ENCODE data around the gene MS4A18.
A peak's percentile ranks its signal among the peaks of the same experiment; 100 is the strongest.

Gene MS4A18

DNA sequence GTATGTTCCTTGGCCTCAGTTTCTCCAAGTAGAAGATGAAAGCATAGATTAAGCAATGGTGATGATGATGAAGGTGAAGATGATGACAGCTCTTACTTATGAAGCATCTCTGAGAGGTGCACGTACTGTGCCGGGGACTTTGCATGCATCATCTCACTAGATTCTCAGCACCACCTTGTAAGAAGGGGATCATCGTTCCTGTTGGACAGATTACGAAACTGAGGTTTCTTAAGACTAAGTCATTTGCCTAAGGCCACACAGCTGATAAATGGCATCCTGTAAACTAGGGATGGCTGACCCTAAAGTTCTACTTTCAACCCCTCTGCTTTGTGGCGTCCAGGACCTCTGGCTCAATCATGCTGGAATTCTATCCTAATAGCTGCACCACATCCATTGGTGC lies 40.8 kb downstream of the MS4A18 start:
- DNase-seq, result no peak
- no peaks in the 10 kb centered on the region for H3K4me1 Mint-ChIP-seq
- H3K36me3 Mint-ChIP-seq, result no peaks in the 10 kb centered on the region
- no peak overlapping the region for H3K4me3 Mint-ChIP-seq
- H3K27ac Mint-ChIP-seq, result no peak overlapping the region
- peaks cover 24% of the 10 kb centered on the region for H3K27me3 Mint-ChIP-seq
- CTCF ChIA-PET, result interaction anchor here (0.6 to 2.4 kb wide), 10 partner anchors 10 to 410 kb away, joined by 3 to 14 read pairs (median 3); no protein-coding TSS in a partner anchor
- H3K9me3 Mint-ChIP-seq, result no peaks in the 10 kb centered on the region

GRCh38 chr11:60766547-60766946 lies 42.0 kb downstream of the MS4A18 start:
- Mint-ChIP-seq H3K36me3 (no peaks in the 10 kb centered on the region), H3K9me3 (no peaks in the 10 kb centered on the region), H3K27ac (no peak overlapping the region), H3K4me1 (no peaks in the 10 kb centered on the region), H3K27me3 (peaks cover 24% of the 10 kb centered on the region), H3K4me3 (no peak overlapping the region)
- CTCF ChIA-PET, result interaction anchor here (1.0 kb wide), 1 partner anchor 8 kb away, joined by 3 read pairs; no protein-coding TSS in a partner anchor
- DNase-seq, result no peak

GRCh38 chr11:60767388-60767811 lies 42.9 kb downstream of the MS4A18 start:
- Mint-ChIP-seq H3K36me3 (no peaks in the 10 kb centered on the region), H3K27ac (no peak overlapping the region), H3K4me1 (no peaks in the 10 kb centered on the region), H3K27me3 (peaks cover 24% of the 10 kb centered on the region), H3K4me3 (no peak overlapping the region), H3K9me3 (no peaks in the 10 kb centered on the region)
- DNase-seq, result peak; percentile 37
- CTCF ChIA-PET, result interaction anchor here (1.0 to 2.7 kb wide), 2 partner anchors 9 to 11 kb away, joined by 3 to 9 read pairs; no protein-coding TSS in a partner anchor

- Mint-ChIP-seq H3K27ac (no peak overlapping the region), H3K36me3 (no peaks in the 10 kb centered on the region), H3K4me1 (no peaks in the 10 kb centered on the region), H3K4me3 (no peak overlapping the region), H3K27me3 (peaks cover 30% of the 10 kb centered on the region), H3K9me3 (no peaks in the 10 kb centered on the region)
- CTCF ChIA-PET, result interaction anchor here (1.0 to 2.7 kb wide), 2 partner anchors 10 to 22 kb away, joined by 3 to 9 read pairs; no protein-coding TSS in a partner anchor
- DNase-seq, result no peak
Measured at GRCh38 chr11:60768202-60768601, 43.7 kb downstream of the MS4A18 start.

DNA sequence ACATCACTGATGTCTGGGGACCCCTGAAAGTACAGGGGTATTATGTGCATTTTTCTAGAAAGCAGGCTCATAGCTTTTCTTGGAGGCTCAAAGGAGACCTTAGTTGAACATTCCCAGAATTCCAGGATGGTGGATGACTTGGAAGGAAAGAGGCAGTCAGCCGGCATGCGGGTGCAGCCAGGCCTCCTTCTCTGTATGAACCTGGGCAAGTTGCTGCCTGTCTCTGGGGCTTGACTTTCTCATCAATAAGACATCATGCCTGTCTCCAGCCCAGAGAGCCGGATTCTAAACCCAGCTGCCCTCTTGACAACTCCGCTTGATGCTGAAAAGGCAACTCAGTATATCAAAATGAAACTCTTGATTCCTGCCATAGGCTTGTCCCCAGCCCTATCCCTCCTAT lies 44.8 kb downstream of the MS4A18 start:
- H3K9me3 Mint-ChIP-seq, result no peaks in the 10 kb centered on the region
- no peak for DNase-seq
- no peaks in the 10 kb centered on the region for H3K36me3 Mint-ChIP-seq
- H3K27ac Mint-ChIP-seq, result no peak overlapping the region
- peaks cover 25% of the 10 kb centered on the region for H3K27me3 Mint-ChIP-seq
- no peaks in the 10 kb centered on the region for H3K4me1 Mint-ChIP-seq
- H3K4me3 Mint-ChIP-seq, result no peak overlapping the region
- CTCF ChIA-PET, result interaction anchor here (1.0 to 2.7 kb wide), 2 partner anchors 9 to 21 kb away, joined by 3 to 9 read pairs; no protein-coding TSS in a partner anchor

GRCh38 chr11:60769811-60770210 lies 45.3 kb downstream of the MS4A18 start:
- Mint-ChIP-seq H3K27me3 (peaks cover 28% of the 10 kb centered on the region), H3K27ac (no peak overlapping the region), H3K4me3 (no peak overlapping the region), H3K9me3 (no peaks in the 10 kb centered on the region), H3K36me3 (no peaks in the 10 kb centered on the region), H3K4me1 (no peaks in the 10 kb centered on the region)
- CTCF ChIA-PET, result no interaction called here
- no peak for DNase-seq

DNA sequence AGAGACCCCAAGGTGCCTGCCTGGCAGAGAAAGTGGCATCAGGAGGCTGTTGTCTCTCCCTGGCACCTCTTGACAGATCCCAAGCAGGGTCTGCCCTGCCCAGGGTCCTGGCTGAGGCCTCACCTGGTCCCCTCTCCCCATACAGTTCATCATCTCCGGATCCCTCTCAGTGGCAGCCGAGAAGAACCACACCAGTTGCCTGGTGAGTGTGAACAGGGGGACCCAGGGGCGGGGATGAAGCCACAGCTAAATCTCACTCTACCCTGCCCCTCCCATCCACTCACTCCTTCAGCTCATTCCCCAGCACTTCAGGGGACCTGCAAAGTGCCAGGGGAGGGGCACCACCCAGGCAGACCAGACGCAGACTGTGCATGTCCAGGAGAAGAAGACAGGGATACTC lies 46.6 kb downstream of the MS4A18 start:
- H3K4me1 Mint-ChIP-seq, result peaks cover 7% of the 10 kb centered on the region
- H3K9me3 Mint-ChIP-seq, result no peaks in the 10 kb centered on the region
- CTCF ChIA-PET, result interaction anchor here (2.6 kb wide), 1 partner anchor 116 kb away, joined by 7 read pairs; no protein-coding TSS in a partner anchor
- DNase-seq, result no peak
- no peaks in the 10 kb centered on the region for H3K36me3 Mint-ChIP-seq
- no peak overlapping the region for H3K4me3 Mint-ChIP-seq
- H3K27me3 Mint-ChIP-seq, result peaks cover 33% of the 10 kb centered on the region
- no peak overlapping the region for H3K27ac Mint-ChIP-seq

- H3K27me3 Mint-ChIP-seq, result peaks cover 29% of the 10 kb centered on the region
- H3K27ac Mint-ChIP-seq, result no peak overlapping the region
- DNase-seq, result no peak
- no peak overlapping the region for H3K4me3 Mint-ChIP-seq
- H3K36me3 Mint-ChIP-seq, result no peaks in the 10 kb centered on the region
- CTCF ChIA-PET, result interaction anchor here (1.0 to 2.6 kb wide), 2 partner anchors 9 to 115 kb away, joined by 3 to 7 read pairs; no protein-coding TSS in a partner anchor
- H3K9me3 Mint-ChIP-seq, result no peaks in the 10 kb centered on the region
- H3K4me1 Mint-ChIP-seq, result peaks cover 7% of the 10 kb centered on the region
Measured at GRCh38 chr11:60771879-60772525, 47.5 kb downstream of the MS4A18 start.

GRCh38 chr11:60772666-60773065 lies 48.1 kb downstream of the MS4A18 start:
- no peak overlapping the region for H3K27ac Mint-ChIP-seq
- CTCF ChIA-PET, result interaction anchor here (1.0 to 2.6 kb wide), 2 partner anchors 10 to 115 kb away, joined by 3 to 7 read pairs; no protein-coding TSS in a partner anchor
- H3K4me1 Mint-ChIP-seq, result peaks cover 7% of the 10 kb centered on the region
- peaks cover 33% of the 10 kb centered on the region for H3K27me3 Mint-ChIP-seq
- H3K9me3 Mint-ChIP-seq, result no peaks in the 10 kb centered on the region
- H3K4me3 Mint-ChIP-seq, result no peak overlapping the region
- DNase-seq, result no peak
- no peaks in the 10 kb centered on the region for H3K36me3 Mint-ChIP-seq

GRCh38 chr11:60774726-60775125 lies 50.2 kb downstream of the MS4A18 start:
- peaks cover 28% of the 10 kb centered on the region for H3K27me3 Mint-ChIP-seq
- no peak for DNase-seq
- peaks cover 7% of the 10 kb centered on the region for H3K4me1 Mint-ChIP-seq
- H3K4me3 Mint-ChIP-seq, result no peak overlapping the region
- H3K9me3 Mint-ChIP-seq, result no peaks in the 10 kb centered on the region
- H3K36me3 Mint-ChIP-seq, result no peaks in the 10 kb centered on the region
- no peak overlapping the region for H3K27ac Mint-ChIP-seq
- CTCF ChIA-PET, result interaction anchor here (0.6 to 4.0 kb wide), 14 partner anchors 10 to 413 kb away, joined by 3 to 22 read pairs (median 4); partner anchors contain the start of genes MS4A10 and PTGDR2

- H3K4me3 Mint-ChIP-seq, result no peak overlapping the region
Measured at GRCh38 chr11:60775420-60775961, 51.0 kb downstream of the MS4A18 start.

DNA sequence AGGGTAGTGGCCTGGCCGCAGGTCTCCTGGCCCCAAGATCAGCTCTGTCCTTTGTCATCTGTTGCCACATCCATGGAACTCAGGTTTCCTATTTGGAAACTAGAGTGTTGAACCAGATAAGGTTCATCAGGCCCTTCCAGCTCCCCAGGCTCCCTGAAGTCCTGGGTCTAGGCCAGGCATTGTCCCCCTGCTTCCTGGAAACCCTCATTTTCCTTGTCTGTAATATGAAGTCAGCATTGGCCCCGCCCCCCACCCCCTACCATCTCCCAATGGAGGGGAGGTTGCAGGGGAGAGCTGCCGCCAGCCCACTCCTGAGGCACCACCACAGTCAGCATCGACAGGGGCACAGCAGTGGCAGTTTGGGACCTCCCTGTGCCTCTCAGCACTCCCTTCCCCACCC lies 51.6 kb downstream of the MS4A18 start:
- Mint-ChIP-seq H3K4me1 (peaks cover 7% of the 10 kb centered on the region), H3K9me3 (no peaks in the 10 kb centered on the region), H3K36me3 (no peaks in the 10 kb centered on the region), H3K27ac (no peak overlapping the region), H3K27me3 (peaks cover 33% of the 10 kb centered on the region), H3K4me3 (no peak overlapping the region)
- CTCF ChIA-PET, result interaction anchor here (0.7 to 4.0 kb wide), 14 partner anchors 9 to 412 kb away, joined by 3 to 22 read pairs (median 4); partner anchors contain the start of genes MS4A10 and PTGDR2
- DNase-seq, result no peak

More at GRCh38 chr11:60775420-60775961, 51.0 kb downstream of the MS4A18 start:
- DNase-seq, result peak; percentile 90
- CTCF ChIA-PET, result interaction anchor here (0.6 to 4.0 kb wide), 17 partner anchors 10 to 413 kb away, joined by 3 to 22 read pairs (median 4); partner anchors contain the start of genes MS4A10 and PTGDR2
- Mint-ChIP-seq H3K4me1 (peaks cover 7% of the 10 kb centered on the region), H3K27me3 (peaks cover 33% of the 10 kb centered on the region), H3K9me3 (no peaks in the 10 kb centered on the region), H3K36me3 (no peaks in the 10 kb centered on the region), H3K27ac (peak overlapping the region; percentile 58)

DNA sequence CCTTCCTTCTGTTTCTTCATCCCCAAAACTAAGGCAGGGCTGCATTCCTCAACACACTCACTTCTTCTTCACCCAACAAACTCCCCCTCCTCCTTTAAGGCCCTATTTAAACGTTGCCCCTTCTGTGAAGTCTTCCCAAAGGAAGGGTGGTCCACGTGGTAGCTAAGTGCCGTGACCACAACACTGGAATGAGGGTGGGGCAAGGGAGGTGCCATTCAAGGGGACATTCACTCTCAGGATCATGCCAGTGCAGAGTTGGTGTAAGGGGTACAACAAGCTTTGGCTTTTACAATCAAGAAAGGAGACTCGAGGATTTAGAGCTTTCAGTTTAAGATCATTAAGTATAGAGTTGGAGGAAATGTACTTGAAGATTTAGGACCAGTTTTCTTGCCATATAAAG lies 52.6 kb downstream of the MS4A18 start:
- Mint-ChIP-seq H3K27me3 (peaks cover 33% of the 10 kb centered on the region), H3K9me3 (no peaks in the 10 kb centered on the region), H3K36me3 (no peaks in the 10 kb centered on the region), H3K4me1 (peaks cover 7% of the 10 kb centered on the region), H3K27ac (no peak overlapping the region), H3K4me3 (no peak overlapping the region)
- CTCF ChIA-PET, result interaction anchor here (1.0 to 4.0 kb wide), 8 partner anchors 9 to 138 kb away, joined by 3 to 22 read pairs (median 8); no protein-coding TSS in a partner anchor
- no peak for DNase-seq

DNA sequence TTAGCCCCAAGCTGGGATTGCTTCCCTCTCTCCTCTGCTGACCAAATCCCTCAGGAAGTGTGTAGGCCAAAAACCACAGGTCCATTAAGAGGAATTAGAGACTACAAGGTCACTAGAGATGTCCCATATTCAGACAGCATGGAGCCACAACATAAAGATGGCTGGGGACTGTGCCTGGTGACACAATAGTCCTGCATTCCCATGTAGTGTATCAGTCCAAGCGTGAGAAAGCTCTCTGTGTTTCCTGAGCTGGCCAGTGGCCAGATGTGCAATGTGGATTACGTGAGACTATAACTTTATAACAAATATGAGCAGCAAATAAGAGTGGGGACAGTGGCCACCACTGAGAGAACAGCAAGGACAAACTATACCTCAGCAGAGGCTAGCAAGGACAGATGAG lies 53.1 kb downstream of the MS4A18 start:
- H3K9me3 Mint-ChIP-seq, result no peaks in the 10 kb centered on the region
- H3K36me3 Mint-ChIP-seq, result no peaks in the 10 kb centered on the region
- peaks cover 33% of the 10 kb centered on the region for H3K27me3 Mint-ChIP-seq
- no peak overlapping the region for H3K4me3 Mint-ChIP-seq
- DNase-seq, result no peak
- H3K4me1 Mint-ChIP-seq, result peaks cover 7% of the 10 kb centered on the region
- no peak overlapping the region for H3K27ac Mint-ChIP-seq
- CTCF ChIA-PET, result interaction anchor here (1.2 to 3.3 kb wide), 6 partner anchors 9 to 122 kb away, joined by 3 to 22 read pairs (median 8); no protein-coding TSS in a partner anchor

All from activated naive CD4-positive, alpha-beta T cell treated with anti-CD3 and anti-CD28 coated beads, Interleukin-2, amount 10 ng/mL, durations not matched to agents 7 days and 5 days (primary cell).